HG03025 (cell line): Measurements from ENCODE around the gene PSMG3.

ENCODE experiments used
- ATAC-seq: cut with Tn5 transposase; IDR thresholded peaks from one replicate; pipeline ENCODE4 v1.9.1; 2021; ENCODE audit warnings: mild to moderate bottlenecking, moderate library complexity; ENCODE audit not compliant: unreplicated experiment, low FRiP score

PSMG3 gene

GRCh38 chr7:1569833-1570632, at the start of gene PSMG3:
Gene PSMG3, minus strand, starts transcription at chr7:1570032. Its CDS starts 693 bp downstream, at chr7:1569339.
- ATAC-seq, result peak; percentile 78

- ATAC-seq, result no peak
These were observed 48.6 kb upstream of the PSMG3 start for GRCh38 chr7:1618475-1618874.

GRCh38 chr7:1617957-1618356, 48.1 kb upstream of the PSMG3 start:
- ATAC-seq, result no peak

GRCh38 chr7:1616741-1617140, 46.9 kb upstream of the PSMG3 start:
- no peak for ATAC-seq

- no peak for ATAC-seq
These were observed 41.9 kb upstream of the PSMG3 start for GRCh38 chr7:1611708-1612241.

- no peak for ATAC-seq
These were observed 41.0 kb upstream of the PSMG3 start for GRCh38 chr7:1610678-1611302.

- ATAC-seq, result no peak
These were observed 40.3 kb upstream of the PSMG3 start for GRCh38 chr7:1610013-1610677.

- ATAC-seq, result no peak
These were observed 39.2 kb upstream of the PSMG3 start for GRCh38 chr7:1609023-1609422.

GRCh38 chr7:1608318-1608717, 38.5 kb upstream of the PSMG3 start:
- no peak for ATAC-seq

GRCh38 chr7:1607696-1608095, 37.9 kb upstream of the PSMG3 start:
- no peak for ATAC-seq

GRCh38 chr7:1607001-1607400, 37.2 kb upstream of the PSMG3 start:
- no peak for ATAC-seq

GRCh38 chr7:1604383-1604782, 34.6 kb upstream of the PSMG3 start:
- no peak for ATAC-seq

- no peak for ATAC-seq
These were observed 33.8 kb upstream of the PSMG3 start for GRCh38 chr7:1603346-1604225.

GRCh38 chr7:1602386-1602785, 32.6 kb upstream of the PSMG3 start:
- no peak for ATAC-seq

- ATAC-seq, result no peak
These were observed 32.1 kb upstream of the PSMG3 start for GRCh38 chr7:1601956-1602355.

GRCh38 chr7:1599640-1600395, 30.0 kb upstream of the PSMG3 start:
- no peak for ATAC-seq

GRCh38 chr7:1598961-1599639, 29.3 kb upstream of the PSMG3 start:
- ATAC-seq, result no peak

- no peak for ATAC-seq
These were observed 28.5 kb upstream of the PSMG3 start for GRCh38 chr7:1598286-1598685.

- no peak for ATAC-seq
These were observed 28.0 kb upstream of the PSMG3 start for GRCh38 chr7:1597791-1598190.
